NCI-H345 treated with DMSO at 0.1 percent for 48 hours (cell line): ENCODE measurements around the gene MRPL50.
A peak's percentile ranks its signal among the peaks of the same experiment; 100 is the strongest.
"Not testable (repeated sequence)": the region's sequence is repeated elsewhere in the genome, so short reads cannot be mapped to it uniquely, and the experiment has no call there.

Experiments
- DNase-seq: peaks from one replicate; lab custom pipeline; 2025; ENCODE audit not compliant: unreplicated experiment; lab: John Stamatoyannopoulos, UW

The MRPL50 gene

GRCh38 chr9:101418518-101419430, 20.4 kb upstream of the MRPL50 start:
- DNase-seq = no peak

GRCh38 chr9:101417977-101418376, 19.6 kb upstream of the MRPL50 start:
- DNase-seq = no peak

GRCh38 chr9:101417389-101417788, 19.0 kb upstream of the MRPL50 start:
- DNase-seq = no peak

DNA sequence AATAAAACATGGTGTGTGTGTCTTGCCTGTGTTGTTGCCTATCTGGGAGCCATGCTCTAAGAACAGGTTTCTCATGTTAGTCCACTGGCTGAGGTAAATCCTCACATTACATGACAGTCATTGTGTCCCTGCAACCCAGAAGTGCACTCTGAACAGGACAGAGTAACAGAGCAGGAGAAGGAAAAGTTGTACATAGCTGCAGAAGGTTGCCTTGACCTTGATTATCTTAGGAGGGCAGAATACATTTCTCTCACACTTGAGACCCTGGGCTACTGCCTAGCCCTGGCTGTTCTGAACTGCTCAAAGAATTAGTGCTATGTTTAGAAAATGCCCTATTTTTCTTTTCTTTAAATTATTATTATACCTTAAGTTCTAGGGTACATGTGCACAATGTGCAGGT, 17.2 kb upstream of the MRPL50 start:
- DNase-seq = no peak

DNA sequence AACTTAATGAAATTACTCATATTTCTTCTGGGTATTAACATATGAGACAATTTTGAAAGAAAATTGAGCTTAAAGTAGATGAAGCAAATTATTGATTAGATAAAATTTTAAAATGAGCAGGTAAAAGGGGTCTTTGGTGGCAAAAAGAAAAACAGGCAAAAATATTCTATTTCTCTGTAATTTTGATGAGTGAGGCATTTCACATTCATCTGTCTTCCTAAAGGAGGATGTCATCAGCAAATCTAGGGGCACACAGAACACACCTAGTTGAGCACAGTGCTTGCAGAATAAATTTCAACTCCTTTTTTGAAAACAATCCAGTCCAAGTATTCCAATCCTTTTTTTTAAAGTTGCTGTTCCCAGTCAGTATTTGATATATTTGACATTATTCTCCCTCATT, 16.4 kb upstream of the MRPL50 start:
- DNase-seq = no peak

DNA sequence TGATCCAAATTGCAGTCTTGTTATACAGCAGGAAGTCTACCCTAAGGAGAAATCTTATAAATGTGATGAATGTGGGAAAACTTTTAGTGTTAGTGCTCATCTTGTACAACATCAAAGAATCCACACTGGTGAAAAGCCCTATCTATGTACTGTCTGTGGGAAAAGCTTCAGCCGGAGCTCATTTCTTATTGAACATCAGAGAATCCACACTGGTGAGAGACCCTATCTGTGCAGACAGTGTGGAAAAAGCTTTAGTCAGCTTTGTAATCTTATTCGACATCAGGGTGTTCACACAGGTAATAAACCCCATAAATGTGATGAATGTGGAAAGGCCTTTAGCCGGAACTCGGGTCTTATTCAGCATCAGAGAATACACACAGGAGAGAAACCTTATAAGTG, 10.7 kb upstream of the MRPL50 start:
- no peak for DNase-seq

GRCh38 chr9:101408374-101409078, 10.1 kb upstream of the MRPL50 start:
- DNase-seq = no peak

- DNase-seq = no peak
These were observed 5.3 kb upstream of the MRPL50 start for GRCh38 chr9:101403516-101404285.

- no peak for DNase-seq
These were observed 1.7 kb upstream of the MRPL50 start for GRCh38 chr9:101400120-101400519.

GRCh38 chr9:101399643-101399970, 1.2 kb upstream of the MRPL50 start:
- no peak for DNase-seq

DNA sequence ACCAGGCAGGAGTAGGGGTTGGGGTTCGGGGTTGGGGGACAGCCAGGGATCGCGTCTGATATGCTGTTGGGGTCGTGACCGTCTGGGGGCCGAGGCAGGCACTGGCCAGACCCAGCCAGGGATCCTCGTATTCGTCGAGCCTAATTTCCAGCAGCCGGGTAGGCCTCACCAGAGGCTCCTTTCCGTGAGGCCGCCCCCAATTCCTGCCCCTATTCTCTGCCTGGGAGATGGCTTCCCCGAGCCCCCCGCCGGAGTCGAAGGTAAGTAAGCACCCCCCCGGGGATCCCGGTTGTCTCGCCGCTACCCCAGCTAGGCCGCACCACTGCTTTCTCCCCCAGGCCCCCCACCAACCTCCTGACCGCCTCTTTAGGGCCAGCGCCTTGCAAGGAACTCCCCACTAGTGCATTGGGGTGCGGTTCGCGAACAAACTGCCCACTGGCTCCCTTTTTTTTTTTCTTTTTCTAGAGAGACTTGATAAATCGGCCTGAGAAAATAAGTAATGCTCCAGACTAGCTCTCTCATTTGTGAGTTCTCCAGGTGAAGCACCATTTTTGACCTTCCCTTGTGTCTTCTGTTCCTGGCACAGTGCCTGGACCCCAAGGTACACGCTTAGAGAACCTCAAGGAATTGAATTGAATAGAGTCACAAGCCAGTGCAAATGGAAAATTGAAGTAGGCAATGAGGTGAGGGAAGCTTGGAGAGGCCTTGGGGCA, 668 bp upstream of the MRPL50 start:
- no peak for DNase-seq

- DNase-seq = no peak
These were observed 711 bp downstream of the MRPL50 start for GRCh38 chr9:101397746-101398067.

DNA sequence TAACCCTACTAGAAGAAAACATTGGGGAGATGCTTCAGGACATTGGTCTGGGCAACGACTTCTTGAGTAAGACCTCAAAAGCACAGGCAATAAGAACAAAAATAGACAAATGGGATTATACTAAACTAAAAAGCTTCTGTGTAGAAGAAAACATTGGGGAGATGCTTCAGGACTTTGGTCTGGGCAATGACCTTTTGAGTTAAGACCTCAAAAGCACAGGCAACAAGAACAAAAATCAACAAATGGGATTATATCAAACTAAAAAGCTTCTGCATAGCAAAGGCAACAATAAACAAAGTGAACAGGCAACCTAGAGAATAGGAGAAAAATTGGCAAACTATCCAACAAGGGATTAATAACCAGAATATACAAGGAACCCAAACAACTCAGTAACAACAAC, 3.7 kb downstream of the MRPL50 start:
- DNase-seq = no peak

- DNase-seq = no peak
These were observed 5.3 kb downstream of the MRPL50 start for GRCh38 chr9:101393135-101393534.

GRCh38 chr9:101388507-101388993, 9.9 kb downstream of the MRPL50 start:
- peak; percentile 33 for DNase-seq

- peak; percentile 89 for DNase-seq
These were observed 10.4 kb downstream of the MRPL50 start for GRCh38 chr9:101387871-101388506.

DNA sequence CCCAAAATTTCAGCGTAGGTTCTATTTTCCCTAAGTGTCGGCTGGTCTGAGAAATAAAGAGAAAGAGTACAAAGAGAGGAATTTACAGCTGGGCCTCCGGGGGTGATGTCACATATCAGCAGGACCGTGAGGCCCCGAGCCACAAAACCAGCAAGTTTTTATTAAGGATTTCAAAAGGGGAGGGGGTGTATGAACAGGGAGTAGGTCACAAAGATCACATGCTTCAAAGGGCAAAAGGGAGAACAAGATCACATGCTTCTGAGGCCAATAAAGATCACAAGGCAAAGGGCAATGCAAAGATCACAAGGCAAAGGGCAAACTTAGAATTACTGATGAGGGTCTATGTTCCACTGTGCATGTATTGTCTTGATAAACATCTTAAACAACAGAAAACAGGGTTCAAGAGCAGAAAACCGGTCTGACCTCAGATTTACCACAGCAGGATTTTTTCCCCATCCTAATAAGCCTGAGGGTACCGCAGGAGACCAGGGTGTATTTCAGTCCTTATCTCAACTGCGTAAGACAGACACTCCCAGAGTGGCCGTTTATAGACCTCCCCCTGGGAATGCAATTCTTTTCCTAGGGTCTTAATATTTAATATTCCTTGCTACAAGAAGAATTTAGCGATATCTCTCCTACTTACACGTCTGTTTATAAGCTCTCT, 13.4 kb downstream of the MRPL50 start, which contains the start of gene BAAT:
BAAT (minus strand) TSS at position 134 of the 664 bp plus-strand sequence. CDS start 13,602 bp downstream, outside the sequence.
- DNase-seq = not testable (repeated sequence)

DNA sequence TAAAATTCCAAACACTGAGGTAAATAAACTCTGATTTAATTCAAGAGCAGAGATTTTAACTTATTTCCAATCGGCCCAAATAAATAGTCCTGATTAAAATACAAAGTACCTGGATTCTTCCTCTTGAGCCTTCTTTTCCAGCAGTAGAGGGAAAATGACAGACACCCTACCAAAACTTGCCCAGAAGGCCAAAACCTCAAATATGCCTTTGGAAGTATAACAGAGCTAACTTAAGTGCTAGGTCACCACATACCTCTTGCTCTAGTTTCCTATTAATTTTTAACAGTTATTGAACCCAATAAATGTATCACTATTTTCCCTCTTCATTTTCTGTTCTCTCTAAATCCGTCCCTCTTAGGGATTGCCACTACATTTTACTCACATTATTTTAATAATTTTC, 15.1 kb downstream of the MRPL50 start:
- DNase-seq = no peak

DNA sequence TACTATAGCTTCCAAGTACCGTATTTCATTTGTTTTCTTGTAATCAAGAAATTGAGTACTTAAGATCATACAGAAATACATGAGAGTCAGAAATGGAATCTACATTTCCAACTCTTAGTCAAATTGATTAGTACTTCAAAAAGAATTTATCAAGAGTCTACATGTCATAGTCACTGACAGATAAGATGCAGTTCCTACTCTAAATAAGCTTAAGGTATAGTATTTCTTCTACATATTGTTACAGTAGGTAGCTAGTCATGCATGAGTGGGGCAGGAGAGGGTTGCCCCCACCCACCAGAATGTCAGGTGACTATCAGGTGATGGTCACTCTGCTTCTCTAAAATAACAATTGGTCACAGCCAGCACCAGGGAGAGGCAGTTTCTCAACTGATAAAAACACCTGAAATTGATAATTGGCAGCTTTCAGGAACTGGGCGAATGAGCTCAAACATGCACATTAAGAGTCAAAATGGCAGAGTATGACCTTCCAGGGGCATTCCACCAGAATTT, 16.5 kb downstream of the MRPL50 start:
- DNase-seq = no peak

GRCh38 chr9:101381118-101381517, 17.3 kb downstream of the MRPL50 start:
- no peak for DNase-seq
